ENCODE measurements around the gene EMILIN1.

Gene EMILIN1

GRCh38 chr2:27078267-27079194, at the start of gene EMILIN1:
EMILIN1 (plus strand) TSS chr2:27078615; CDS start chr2:27079066, 451 bp downstream.
- no peak for DNase-seq (ENCODE audit: low spot score)

GRCh38 chr2:27029051-27029450, 49.4 kb upstream of the EMILIN1 start:
- no peak for DNase-seq (ENCODE audit: low spot score)

- peak; percentile 88 for DNase-seq (ENCODE audit: low spot score)
Observed at GRCh38 chr2:27032495-27033252, 45.7 kb upstream of the EMILIN1 start, which contains the start of gene TMEM214. TMEM214 (plus strand) TSS chr2:27032965; CDS start chr2:27033016, 51 bp downstream.

DNA sequence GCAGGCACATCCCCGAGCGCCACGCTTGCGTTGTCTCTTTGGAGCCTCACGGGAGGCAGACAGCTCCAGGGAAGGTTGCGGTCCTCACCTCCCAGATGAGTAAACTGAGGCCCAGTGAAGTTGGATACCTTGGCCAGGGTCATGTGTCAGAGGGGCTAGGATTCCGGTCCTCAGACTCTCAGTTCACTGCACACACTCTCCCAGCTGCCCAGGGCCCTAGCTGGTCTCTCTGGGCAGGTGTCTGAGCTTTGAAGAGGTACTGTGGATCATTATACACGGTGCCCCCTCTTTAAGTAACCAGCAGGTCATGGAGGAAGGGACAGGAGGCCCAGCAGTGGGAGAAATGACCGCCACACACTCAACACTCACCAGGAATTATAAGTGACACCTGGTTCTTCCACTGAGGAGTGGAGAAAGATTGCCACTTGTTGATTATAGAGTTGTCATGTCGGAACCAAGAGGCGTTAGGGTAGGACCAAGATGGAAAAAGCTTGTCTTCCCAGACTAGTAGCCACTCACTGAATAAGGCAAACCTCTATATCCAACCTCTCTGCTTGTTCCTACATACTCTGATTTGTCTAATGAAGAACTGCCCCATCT, 45.1 kb upstream of the EMILIN1 start:
- DNase-seq (ENCODE audit: low spot score), result no peak

- DNase-seq (ENCODE audit: low spot score), result no peak
Observed at GRCh38 chr2:27038012-27038411, 40.4 kb upstream of the EMILIN1 start.

GRCh38 chr2:27038631-27039339, 39.6 kb upstream of the EMILIN1 start:
- no peak for DNase-seq (ENCODE audit: low spot score)

DNA sequence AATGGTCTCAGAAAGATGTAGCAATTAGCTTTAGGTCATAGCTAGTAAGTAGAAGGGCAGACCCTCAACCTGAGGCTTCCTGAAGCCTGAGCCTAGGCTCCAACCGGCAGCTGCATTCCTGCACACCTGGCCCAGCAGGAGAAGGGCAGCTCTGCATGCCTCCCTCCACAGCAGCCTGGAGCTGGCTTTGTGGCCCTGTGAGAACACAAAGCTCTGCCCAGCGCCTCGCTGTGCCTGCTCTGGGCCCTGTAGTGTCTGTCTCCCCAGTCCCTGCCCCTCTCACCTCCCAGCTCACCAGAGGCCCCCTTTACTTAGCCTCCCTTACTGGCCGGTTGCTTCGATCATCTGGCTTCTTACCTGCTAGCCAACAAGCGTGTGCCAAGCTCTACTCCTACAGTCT, 39.0 kb upstream of the EMILIN1 start:
- no peak for DNase-seq (ENCODE audit: low spot score)

- DNase-seq (ENCODE audit: low spot score), result no peak
Observed at GRCh38 chr2:27039871-27040270, 38.5 kb upstream of the EMILIN1 start.

DNA sequence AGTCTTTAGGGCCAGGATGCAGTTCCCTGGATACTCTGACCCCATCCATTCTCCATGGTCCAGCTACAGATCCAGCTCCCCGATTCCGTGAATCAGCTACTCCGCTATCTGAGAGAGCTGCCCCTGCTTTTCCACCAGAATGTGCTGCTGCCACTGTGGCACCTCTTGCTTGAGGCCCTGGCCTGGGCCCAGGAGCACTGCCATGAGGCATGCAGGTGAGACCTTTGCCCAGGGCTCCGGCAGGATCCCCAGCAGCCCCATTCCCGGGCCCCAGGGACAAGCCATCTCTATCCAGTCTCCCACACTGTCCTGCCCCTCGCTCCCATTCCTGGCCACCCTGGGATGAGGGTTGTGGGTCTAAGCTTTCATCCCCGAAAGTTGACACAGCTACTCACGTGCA, 38.1 kb upstream of the EMILIN1 start:
- no peak for DNase-seq (ENCODE audit: low spot score)

DNA sequence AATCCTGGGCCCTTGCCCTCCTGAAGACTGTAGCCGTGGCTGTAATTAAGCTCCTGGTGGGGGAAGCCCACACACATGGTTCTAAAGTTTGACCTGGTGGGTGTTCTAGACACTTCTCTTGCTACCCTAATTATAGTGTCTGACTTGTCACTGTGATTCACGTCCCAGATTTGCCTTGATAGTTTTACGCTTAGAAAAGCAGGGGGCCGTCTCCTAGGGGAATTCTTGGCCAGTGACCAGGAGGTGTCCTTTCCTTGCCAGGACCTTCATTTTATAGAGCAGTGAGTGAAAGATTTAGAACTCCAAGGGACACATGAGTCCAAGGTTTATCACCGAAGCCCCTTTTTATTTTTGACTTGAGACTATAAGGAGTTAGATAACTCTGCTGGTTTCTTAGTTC, 36.7 kb upstream of the EMILIN1 start:
- DNase-seq (ENCODE audit: low spot score), result peak; percentile 43

GRCh38 chr2:27042159-27042661, 36.2 kb upstream of the EMILIN1 start:
- peak; percentile 82 for DNase-seq (ENCODE audit: low spot score)

GRCh38 chr2:27042985-27043634, 35.3 kb upstream of the EMILIN1 start:
- no peak for DNase-seq (ENCODE audit: low spot score)

DNA sequence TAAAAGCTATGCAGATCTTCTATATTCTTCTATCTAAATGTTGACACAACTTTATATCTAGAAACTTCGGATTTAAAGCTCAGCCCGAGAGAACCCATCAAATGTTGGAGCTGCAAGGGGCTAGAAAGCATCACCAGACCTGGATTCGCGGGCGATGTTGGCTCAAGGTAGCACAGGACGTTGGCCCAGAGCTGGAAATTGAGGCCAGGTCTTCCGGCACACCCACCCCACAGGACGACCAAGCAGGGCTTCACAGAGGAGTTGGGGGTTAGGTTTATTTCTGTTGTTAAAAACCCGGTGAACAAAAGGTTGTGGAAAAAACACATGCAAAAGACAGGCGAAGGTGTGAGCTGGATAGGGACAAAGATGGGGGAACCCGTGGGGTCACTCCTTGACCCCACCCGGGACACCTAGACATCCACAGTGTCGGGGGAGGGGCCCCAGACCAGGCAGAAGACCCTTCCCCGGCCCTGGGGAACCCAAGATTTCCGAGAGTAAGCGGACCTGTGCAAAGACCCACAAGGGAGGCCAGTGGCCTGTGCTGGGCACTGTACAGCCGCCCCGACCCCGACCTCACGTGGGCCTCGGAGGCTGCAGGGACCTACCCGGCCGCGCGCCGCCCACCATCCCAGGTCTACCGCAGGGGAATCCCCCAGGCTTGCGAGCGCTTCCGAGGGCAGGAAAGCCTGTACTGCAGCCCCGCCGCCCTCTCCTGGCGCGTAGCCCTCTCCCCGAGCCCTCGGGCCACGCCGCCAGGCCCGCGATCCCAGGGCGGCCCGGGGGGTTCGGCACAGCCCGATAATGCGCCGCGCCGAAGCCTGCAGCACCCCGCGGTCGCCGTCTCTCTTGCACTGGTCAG, 28.8 kb upstream of the EMILIN1 start:
- DNase-seq (ENCODE audit: low spot score), result peak; percentile 76

DNA sequence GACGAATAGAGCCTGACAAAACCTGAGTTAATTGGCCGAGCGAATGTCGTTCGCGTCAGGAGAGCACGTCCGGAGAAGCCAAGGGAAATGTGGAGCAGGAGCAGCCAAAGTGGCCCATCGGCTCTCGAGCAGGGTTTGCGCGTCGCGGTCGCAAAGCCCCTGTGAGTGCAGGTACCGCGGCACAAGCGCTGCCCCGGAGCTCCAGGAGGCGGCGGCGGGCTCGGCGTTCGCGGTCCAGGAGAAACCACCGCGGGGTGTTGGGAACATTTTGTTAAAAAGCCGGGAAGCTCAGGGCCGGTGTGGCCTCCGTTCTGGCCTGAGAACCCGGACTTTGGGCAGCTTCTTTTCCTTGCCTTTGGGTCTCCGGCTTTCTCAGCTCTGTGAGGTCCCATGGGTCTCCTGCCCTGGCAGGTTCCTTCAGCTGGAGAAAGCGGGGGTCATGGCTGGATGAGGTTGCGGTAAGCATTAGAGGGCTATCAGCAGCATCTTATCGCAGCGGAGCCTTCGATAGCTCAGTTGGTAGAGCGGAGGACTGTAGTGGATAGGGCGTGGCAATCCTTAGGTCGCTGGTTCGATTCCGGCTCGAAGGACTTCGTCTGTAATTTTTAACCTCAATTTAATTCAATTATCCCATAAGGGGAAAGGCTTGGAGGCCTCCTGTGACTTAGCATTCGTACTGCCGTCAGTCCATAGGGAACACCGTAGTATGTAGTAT, 28.0 kb upstream of the EMILIN1 start:
- peak; percentile 82 for DNase-seq (ENCODE audit: low spot score)

- DNase-seq (ENCODE audit: low spot score), result peak; percentile 100
Observed at GRCh38 chr2:27050996-27051901, 27.2 kb upstream of the EMILIN1 start, which contains the start of gene AGBL5. AGBL5 (plus strand) TSS chr2:27051668; CDS start chr2:27052959, 1,291 bp downstream.

DNA sequence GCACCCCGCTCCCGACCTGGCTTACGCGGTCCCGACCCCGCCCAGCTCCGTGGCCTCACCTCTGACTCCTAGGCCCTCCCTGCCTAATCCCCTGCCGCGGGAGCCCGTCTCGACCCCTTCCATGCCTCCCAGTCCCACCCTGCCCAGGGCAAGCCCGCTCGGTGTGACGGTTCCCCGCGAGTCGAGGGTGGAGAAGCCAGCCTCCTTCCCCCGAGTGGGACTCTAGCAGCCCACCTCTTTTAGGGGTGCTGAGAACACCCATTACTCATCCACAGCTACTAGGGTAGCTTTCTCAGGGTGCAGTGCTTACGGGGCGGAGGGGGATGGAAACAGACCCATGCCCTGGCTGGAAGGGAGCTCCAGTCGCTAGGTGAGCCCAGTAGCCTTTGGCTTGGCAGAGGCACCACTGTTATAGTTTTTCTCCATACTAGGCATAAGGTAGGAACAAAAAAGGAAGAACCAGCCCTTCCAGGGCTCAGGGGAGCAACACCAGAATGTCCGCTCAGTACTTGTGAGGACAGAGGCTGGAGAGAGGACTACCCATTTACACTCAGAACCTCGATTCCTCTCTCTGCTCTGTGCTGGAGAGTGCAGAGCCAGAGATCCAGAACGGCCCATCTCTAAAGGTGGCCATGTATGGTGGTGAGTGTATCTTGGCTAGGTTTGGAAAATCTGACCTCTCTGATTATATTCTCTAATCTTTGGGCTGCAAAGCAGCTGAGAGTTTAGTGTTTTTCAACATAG, 26.3 kb upstream of the EMILIN1 start:
- no peak for DNase-seq (ENCODE audit: low spot score)

DNA sequence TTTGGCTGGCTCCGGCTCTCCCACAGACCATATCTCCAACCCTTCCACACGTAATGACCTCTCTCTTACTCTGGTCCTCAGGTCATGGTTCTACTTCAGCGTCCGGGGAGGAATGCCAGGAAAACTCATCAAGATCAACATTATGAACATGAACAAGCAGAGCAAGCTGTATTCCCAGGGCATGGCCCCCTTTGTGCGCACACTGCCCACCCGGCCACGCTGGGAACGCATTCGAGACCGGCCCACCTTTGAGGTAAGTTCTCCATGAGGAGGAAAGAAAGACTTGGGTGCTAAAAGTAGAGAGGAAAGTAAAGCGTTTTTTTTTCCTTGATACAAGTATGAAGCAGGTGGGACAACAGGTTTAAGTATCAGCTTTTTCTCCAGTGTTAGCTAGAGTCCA, 25.1 kb upstream of the EMILIN1 start:
- DNase-seq (ENCODE audit: low spot score), result no peak

- DNase-seq (ENCODE audit: low spot score), result no peak
Observed at GRCh38 chr2:27053776-27054175, 24.6 kb upstream of the EMILIN1 start.

Measured in germinal center (tissue), 1 donor.